CD4-positive, alpha-beta T cell (primary cell): Measurements from ENCODE around the gene LARGE1. TPM values are rescaled to one million over a fixed set of nuclear protein-coding genes. Genes with fewer than 3 reads are reported as not detected.

Experiments
- ATAC-seq: fragments of 200-7000 bp; cut with Tn5 transposase; one replicate; pipeline ENCODE4 v1.10.0; 2022; ENCODE audit warnings: mild to moderate bottlenecking; ENCODE audit not compliant: poor library complexity
- CTCF ChIA-PET: fragments of 350-600 bp; sonication (Branson Sonifier 250); formaldehyde crosslinking; loops from one replicate; lab custom pipeline; 2021; ENCODE audit warnings: antibody characterized with exemption, inconsistent platforms; lab: Charles Lee
- POLR2A ChIA-PET: fragments of 350-600 bp; sonication (Branson Sonifier 250); formaldehyde crosslinking; loops from one replicate; lab custom pipeline; 2021; ENCODE audit warnings: antibody characterized with exemption, inconsistent platforms; lab: Charles Lee
- DNase-seq, 14 experiments: peaks; one replicate each; pipeline ENCODE4 v3.0.0-alpha.2; 2013 to 2020; ENCODE audit warnings: mixed read lengths in 2 of 14
- H3K27ac ChIP-seq, 2 donors: one replicate each; pipeline versions ENCODE4 v1.5.1 to v1.7.0; 2013; ENCODE audit warnings: low read length in 2 of 2, low read depth in 1 of 2, mild to moderate bottlenecking in 1 of 2
- H3K27me3 ChIP-seq, 2 experiments: 1 replicate in 1 of 2; 2 replicates in 1 of 2; pipeline versions ENCODE4 v1.6.1 to v1.7.0; 2013; ENCODE audit warnings: low read length in 2 of 2, control low read depth in 1 of 2, mild to moderate bottlenecking in 1 of 2, moderate library complexity in 1 of 2; ENCODE audit not compliant: insufficient read depth in 2 of 2, control insufficient read depth in 1 of 2
- H3K36me3 ChIP-seq: one replicate; pipeline ENCODE4 v1.6.1; 2013; ENCODE audit warnings: low read length, control low read depth; ENCODE audit not compliant: insufficient read depth
- H3K4me1 ChIP-seq: one replicate; pipeline ENCODE4 v1.6.1; 2013; ENCODE audit warnings: low read length, control low read depth; ENCODE audit not compliant: insufficient read depth
- H3K4me3 ChIP-seq: one replicate; pipeline ENCODE4 v1.5.1; 2013; ENCODE audit warnings: mild to moderate bottlenecking, low read length, moderate library complexity
- H3K9me3 ChIP-seq, 2 experiments: 1 replicate in 1 of 2; 2 replicates in 1 of 2; pipeline versions ENCODE4 v1.6.1 to v1.7.0; 2013; ENCODE audit warnings: low read length in 2 of 2, mild to moderate bottlenecking in 2 of 2, control low read depth in 1 of 2, moderate library complexity in 1 of 2; ENCODE audit not compliant: control insufficient read depth in 1 of 2, insufficient read depth in 1 of 2
- H3K27ac Mint-ChIP-seq: one replicate; pipeline ENCODE4 v1.8.0; 2020; ENCODE audit warnings: mixed read lengths
- H3K27me3 Mint-ChIP-seq: one replicate; pipeline ENCODE4 v1.8.0; 2021; ENCODE audit warnings: mixed read lengths
- H3K36me3 Mint-ChIP-seq: one replicate; pipeline ENCODE4 v1.8.0; 2021; ENCODE audit warnings: low read depth, mixed read lengths
- H3K4me1 Mint-ChIP-seq: one replicate; pipeline ENCODE4 v1.8.0; 2021; ENCODE audit warnings: low read depth, mixed read lengths
- H3K4me3 Mint-ChIP-seq: one replicate; pipeline ENCODE4 v1.8.0; 2020; ENCODE audit warnings: mild to moderate bottlenecking, mixed read lengths
- H3K9me3 Mint-ChIP-seq: one replicate; pipeline ENCODE4 v1.8.0; 2020; ENCODE audit warnings: mixed read lengths
- CTCF ChIP-seq: fragments of 200-600 bp; IDR thresholded peaks from one replicate; pipeline ENCODE4 v1.8.0; 2022; ENCODE audit warnings: antibody characterized with exemption, mild to moderate bottlenecking
- intact Hi-C, 2 experiments: fragments of 100-400 bp; cut with DNase I in 1 of 2; cut with micrococcal nuclease in 1 of 2; formaldehyde crosslinking; loops; one replicate each; pipeline versions ENCODE4 v1.15.1 to v1.9.0; 2023 to 2025; cut with DNase I, micrococcal nuclease
- total RNA-seq, 174 experiments: library from RNA in 2 of 174; stranded (reverse) in 2 of 174; gene quantifications; one replicate each; pipeline ENCODE4 v1.2.3 and lab custom pipeline; 2021 to 2026

Gene LARGE1
- total RNA-seq, 2 experiments from 2014 or later, result 0.14 to 0.70 TPM

DNA sequence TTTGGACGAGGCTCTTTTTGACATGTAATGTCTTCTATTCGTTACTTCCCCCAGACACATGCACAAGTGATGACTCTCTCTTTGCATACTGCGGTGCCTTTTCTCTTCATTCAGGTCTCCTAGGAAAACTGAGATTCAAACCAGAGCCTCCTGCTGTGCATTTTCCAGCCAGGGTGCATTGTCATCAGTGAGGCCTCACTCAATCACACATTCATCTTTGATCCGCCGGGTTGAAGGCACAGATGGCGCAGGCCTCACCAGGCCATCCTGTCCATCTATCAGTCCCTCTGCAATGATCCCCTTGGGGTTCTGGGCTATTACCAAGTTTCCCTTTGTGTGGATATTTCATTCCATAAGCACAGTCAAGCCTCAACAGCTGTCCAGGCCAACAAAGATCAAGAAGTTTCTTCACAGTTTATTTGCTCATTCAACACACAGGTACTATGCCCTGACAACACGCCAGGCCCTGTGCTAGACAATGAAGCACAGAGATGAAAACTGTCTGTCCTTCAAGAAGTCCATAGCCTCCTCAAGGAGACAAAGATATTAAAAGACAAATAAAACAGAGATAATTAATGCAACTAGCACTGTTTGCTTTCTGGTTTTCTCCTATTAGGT, 107.8 kb downstream of the LARGE1 start:
- no peak for DNase-seq
- H3K36me3 Mint-ChIP-seq, result no peaks in the 10 kb centered on the region
- H3K4me1 ChIP-seq, result no peaks in the 10 kb centered on the region
- intact Hi-C loops, result no loop called here
- no peak for ATAC-seq
- H3K4me3 ChIP-seq, result no peak overlapping the region
- H3K4me1 Mint-ChIP-seq, result no peaks in the 10 kb centered on the region
- no peaks in the 10 kb centered on the region for H3K36me3 ChIP-seq
- ChIA-PET POLR2A (no interaction called here), CTCF (no interaction called here)
- no peak overlapping the region for H3K4me3 Mint-ChIP-seq
- peaks cover 4% of the 10 kb centered on the region for H3K27me3 Mint-ChIP-seq
- TF ChIP-seq CTCF, result no peak
- no peak overlapping the region for H3K27ac Mint-ChIP-seq
- peaks cover 14% of the 10 kb centered on the region for H3K9me3 Mint-ChIP-seq
- H3K9me3 ChIP-seq, result peaks cover 0 to 7% of the 10 kb centered on the region in 2 experiments
- H3K27me3 ChIP-seq, result no peaks in the 10 kb centered on the region
- no peak overlapping the region for H3K27ac ChIP-seq

DNA sequence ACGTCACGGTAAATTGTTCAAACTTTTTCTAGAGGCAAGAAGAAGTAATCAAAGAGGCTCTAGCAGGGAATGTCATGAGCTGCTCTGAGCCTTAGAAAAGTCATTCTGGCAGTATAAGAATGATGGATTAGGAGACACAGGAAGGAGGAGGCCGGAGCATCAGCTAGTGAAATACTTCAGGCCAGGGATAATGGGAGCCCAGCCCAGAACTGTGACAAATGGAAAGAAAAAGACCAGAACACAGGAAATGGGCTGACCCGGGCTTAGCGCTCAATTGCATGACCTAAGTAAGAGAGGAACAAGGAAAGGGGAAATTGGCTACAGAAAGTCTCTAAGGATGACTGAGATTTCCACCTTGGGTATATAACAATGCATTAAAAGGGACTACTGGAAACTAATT, 108.6 kb downstream of the LARGE1 start:
- peaks cover 4% of the 10 kb centered on the region for H3K27me3 Mint-ChIP-seq
- ChIA-PET CTCF (no interaction called here), POLR2A (no interaction called here)
- no peaks in the 10 kb centered on the region for H3K4me1 Mint-ChIP-seq
- Histone ChIP-seq H3K36me3 (no peaks in the 10 kb centered on the region), H3K4me3 (no peak overlapping the region), H3K9me3 (peaks cover 0 to 4% of the 10 kb centered on the region in 2 experiments), H3K27ac (no peak overlapping the region), H3K27me3 (no peaks in the 10 kb centered on the region), H3K4me1 (no peaks in the 10 kb centered on the region)
- H3K4me3 Mint-ChIP-seq, result no peak overlapping the region
- TF ChIP-seq CTCF, result no peak
- ATAC-seq, result no peak
- intact Hi-C loops, result no loop called here
- H3K36me3 Mint-ChIP-seq, result no peaks in the 10 kb centered on the region
- DNase-seq, result no peak
- no peak overlapping the region for H3K27ac Mint-ChIP-seq
- H3K9me3 Mint-ChIP-seq, result peaks cover 14% of the 10 kb centered on the region

- TF ChIP-seq CTCF, result no peak
- Histone ChIP-seq H3K4me3 (no peak overlapping the region), H3K4me1 (no peaks in the 10 kb centered on the region), H3K27ac (no peak overlapping the region), H3K36me3 (no peaks in the 10 kb centered on the region), H3K27me3 (no peaks in the 10 kb centered on the region), H3K9me3 (peaks cover 0 to 4% of the 10 kb centered on the region in 2 experiments)
- ChIA-PET POLR2A (no interaction called here), CTCF (no interaction called here)
- no peak for ATAC-seq
- Mint-ChIP-seq H3K4me1 (no peaks in the 10 kb centered on the region), H3K4me3 (no peak overlapping the region), H3K9me3 (peaks cover 14% of the 10 kb centered on the region), H3K27ac (no peak overlapping the region), H3K36me3 (no peaks in the 10 kb centered on the region), H3K27me3 (peaks cover 4% of the 10 kb centered on the region)
- no peak for DNase-seq
- intact Hi-C loops, result no loop called here
Measured at GRCh38 chr22:33811208-33811607, 109.1 kb downstream of the LARGE1 start.
